Esophagus squamous epithelium (tissue), 4 donors: ENCODE data around the gene MADD.

Experiments
- POLR2A ChIP-seq, 4 donors: fragments of 450-650 bp; IDR thresholded peaks; one replicate each; pipeline ENCODE4 v1.6.1; 2017; ENCODE audit warnings: antibody characterized with exemption in 4 of 4, mild to moderate bottlenecking in 4 of 4, moderate library complexity in 3 of 4
- TF ChIP-seq, protein P1 (sequence below), 6 experiments: fragments of 450-650 bp in 4 of 6; fragments of 200-600 bp in 2 of 6; sonication (generic) in 2 of 6; IDR thresholded peaks; one replicate each; pipeline ENCODE4 v1.5.1; 2016 to 2019; ENCODE audit warnings: antibody characterized with exemption in 6 of 6, mild to moderate bottlenecking in 4 of 6, moderate library complexity in 4 of 6

DNA sequence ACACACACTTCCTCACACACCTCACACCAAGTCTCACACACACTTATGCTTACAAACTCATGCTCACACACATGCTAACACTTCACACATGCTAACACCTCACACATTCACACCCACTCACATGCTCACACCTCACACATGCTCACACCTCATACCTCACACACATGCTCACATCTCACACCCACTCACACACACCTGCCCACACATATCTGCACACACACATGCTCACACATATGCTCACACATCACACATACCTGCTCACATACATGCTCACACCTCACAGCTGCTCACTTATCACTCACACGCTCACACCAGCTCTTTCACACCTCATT is 87.0 kb downstream of the MADD start:
- TF ChIP-seq, protein P1, sequence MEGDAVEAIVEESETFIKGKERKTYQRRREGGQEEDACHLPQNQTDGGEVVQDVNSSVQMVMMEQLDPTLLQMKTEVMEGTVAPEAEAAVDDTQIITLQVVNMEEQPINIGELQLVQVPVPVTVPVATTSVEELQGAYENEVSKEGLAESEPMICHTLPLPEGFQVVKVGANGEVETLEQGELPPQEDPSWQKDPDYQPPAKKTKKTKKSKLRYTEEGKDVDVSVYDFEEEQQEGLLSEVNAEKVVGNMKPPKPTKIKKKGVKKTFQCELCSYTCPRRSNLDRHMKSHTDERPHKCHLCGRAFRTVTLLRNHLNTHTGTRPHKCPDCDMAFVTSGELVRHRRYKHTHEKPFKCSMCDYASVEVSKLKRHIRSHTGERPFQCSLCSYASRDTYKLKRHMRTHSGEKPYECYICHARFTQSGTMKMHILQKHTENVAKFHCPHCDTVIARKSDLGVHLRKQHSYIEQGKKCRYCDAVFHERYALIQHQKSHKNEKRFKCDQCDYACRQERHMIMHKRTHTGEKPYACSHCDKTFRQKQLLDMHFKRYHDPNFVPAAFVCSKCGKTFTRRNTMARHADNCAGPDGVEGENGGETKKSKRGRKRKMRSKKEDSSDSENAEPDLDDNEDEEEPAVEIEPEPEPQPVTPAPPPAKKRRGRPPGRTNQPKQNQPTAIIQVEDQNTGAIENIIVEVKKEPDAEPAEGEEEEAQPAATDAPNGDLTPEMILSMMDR (IDR thresholded peaks at IDR 0.05), result no peak
- no peak for TF ChIP-seq POLR2A (IDR thresholded peaks at IDR 0.05)
